K562 (cell line): ENCODE data around the gene ACTN1. TPM values are rescaled to one million over a fixed set of nuclear protein-coding genes. Genes with fewer than 3 reads are reported as not detected.

Source experiments
- ATAC-seq: fragments of 200-7000 bp; cut with Tn5 transposase; 3 replicates; pipeline ENCODE4 v1.9.1; 2020; ENCODE audit warnings: moderate library complexity
- BruUV-seq: library from RNA; stranded (reverse); fragments of 400-500 nt; replicated peaks from 2 replicates; lab custom pipeline; 2021; lab: Mats Ljungman, UMichigan
- CTCF ChIA-PET: fragments of 300-600 bp; formaldehyde crosslinking; extraction: SDS; loops from one replicate; lab custom pipeline; 2021; ENCODE audit warnings: low intra/inter-chr PET ratio; lab: Yijun Ruan, JAX
- POLR2A ChIA-PET: fragments of 300-600, 350-650 bp; sonication (Branson Sonifier 250); formaldehyde crosslinking; extraction: SDS; loops from one replicate; lab custom pipeline; 2021; ENCODE audit warnings: antibody characterized with exemption, inconsistent platforms; lab: Yijun Ruan, JAX
- DNase-seq, 4 experiments: peaks; one replicate each; pipeline versions ENCODE4 v3.0.0 to v3.0.0-alpha.2; 2011 to 2018; ENCODE audit warnings: low spot score in 3 of 4, mixed read lengths in 3 of 4; ENCODE audit errors: extremely low read depth in 1 of 4
- FAIRE-seq: peaks from 2 replicates; lab custom pipeline; 2011; peaks lifted over from hg19 to GRCh38; lab: Jason Lieb, UNC
- H2AFZ ChIP-seq: 2 replicates; pipeline ENCODE4 v1.6.0; 2011; ENCODE audit warnings: low read depth, low read length, control low read depth, inconsistent platforms
- H3K27ac ChIP-seq: fragments of 200-600 bp; 3 replicates; pipeline ENCODE4 v1.8.0; 2011; ENCODE audit warnings: low read depth, mild to moderate bottlenecking, control low read depth, inconsistent platforms, low read length, moderate library complexity, mixed read lengths; ENCODE audit errors: extremely low read depth
- H3K27me3 ChIP-seq, 2 experiments: fragments of 300-600 bp in 1 of 2; 2 replicates in 1 of 2; 3 replicates in 1 of 2; pipeline versions ENCODE4 v1.6.0 to v1.8.0; 2011; ENCODE audit warnings: inconsistent platforms in 2 of 2, low read length in 2 of 2, mild to moderate bottlenecking in 1 of 2, mixed read lengths in 1 of 2, moderate library complexity in 1 of 2; ENCODE audit not compliant: control insufficient read depth in 2 of 2, insufficient read depth in 2 of 2
- H3K36me3 ChIP-seq: fragments of 300-600 bp; 3 replicates; pipeline ENCODE4 v1.8.0; 2011; ENCODE audit warnings: mild to moderate bottlenecking, low read length, inconsistent platforms; ENCODE audit not compliant: control insufficient read depth, insufficient read depth
- H3K4me1 ChIP-seq, 2 experiments: fragments of 200-600 bp in 1 of 2; replicated peaks in 1 of 2; 2 replicates in 1 of 2; 3 replicates in 1 of 2; pipeline versions ENCODE4 v1.5.1 to v1.8.0; 2011; ENCODE audit warnings: inconsistent platforms in 2 of 2, low read length in 2 of 2, mild to moderate bottlenecking in 1 of 2, mixed read lengths in 1 of 2, moderate library complexity in 1 of 2; ENCODE audit not compliant: control insufficient read depth in 2 of 2, insufficient read depth in 2 of 2
- H3K4me2 ChIP-seq: 2 replicates; pipeline ENCODE4 v1.6.1; 2011; ENCODE audit warnings: low read length, control low read depth, inconsistent platforms, mixed read lengths; ENCODE audit not compliant: insufficient read depth
- H3K4me3 ChIP-seq: fragments of 200-600 bp; sonication (generic), shearing (Covaris generic); 2 replicates; pipeline ENCODE4 v1.5.1; 2016; ENCODE audit warnings: control low read depth, inconsistent platforms
- H3K79me2 ChIP-seq: fragments of 200-600 bp; 3 replicates; pipeline ENCODE4 v1.8.0; 2011; ENCODE audit warnings: low read length, inconsistent platforms; ENCODE audit not compliant: control insufficient read depth, insufficient read depth
- H3K9ac ChIP-seq, 2 experiments: 2 replicates each; pipeline versions ENCODE4 v1.6.0 to v1.6.1; 2011; ENCODE audit warnings: low read depth in 2 of 2, low read length in 2 of 2, control low read depth in 1 of 2, inconsistent platforms in 1 of 2, mild to moderate bottlenecking in 1 of 2, mixed read lengths in 1 of 2; ENCODE audit not compliant: insufficient read depth in 1 of 2
- H3K9me1 ChIP-seq: one replicate; pipeline ENCODE4 v1.6.0; 2011; ENCODE audit warnings: inconsistent platforms, mild to moderate bottlenecking, low read length, moderate library complexity; ENCODE audit not compliant: control insufficient read depth, insufficient read depth
- H3K9me3 ChIP-seq: replicated peaks from 2 replicates; pipeline ENCODE4 v1.5.1; 2011; ENCODE audit warnings: low read depth, low read length, inconsistent platforms; ENCODE audit not compliant: control insufficient read depth, insufficient read depth
- H4K20me1 ChIP-seq: replicated peaks from 2 replicates; pipeline ENCODE4 v1.6.1; 2011; ENCODE audit warnings: low read length, inconsistent platforms, mixed read lengths; ENCODE audit not compliant: control insufficient read depth, insufficient read depth
- ETV6 ChIP-seq, 3 experiments: fragments of 150-350 bp in 1 of 3; sonication (generic) in 1 of 3; formaldehyde crosslinking in 1 of 3; IDR thresholded peaks; 2 replicates each; pipeline versions ENCODE4 v1.6.1 to v1.8.0; 2014 to 2022; ENCODE audit warnings: borderline replicate concordance in 2 of 3, low read depth in 2 of 3, antibody characterized with exemption in 1 of 3, low read length in 1 of 3, mild to moderate bottlenecking in 1 of 3, missing genetic modification reagents in 1 of 3
- FOXK1 ChIP-seq: sonication (generic); formaldehyde crosslinking; IDR thresholded peaks from 2 replicates; pipeline ENCODE4 v1.8.0; 2022; ENCODE audit warnings: missing genetic modification reagents, mild to moderate bottlenecking, borderline replicate concordance
- KDM2B ChIP-seq: fragments of 250-450 bp; sonication (Bioruptor Pico); IDR thresholded peaks from 2 replicates; pipeline ENCODE4 v1.8.0; 2021; ENCODE audit warnings: mild to moderate bottlenecking, moderate library complexity
- MAFG ChIP-seq: fragments of 450-650 bp; conservative IDR thresholded peaks from 2 replicates; pipeline ENCODE4 v1.6.1; 2016; ENCODE audit warnings: missing genetic modification characterization, missing compliant biosample characterization
- MTA2 ChIP-seq: fragments of 450-650 bp; IDR thresholded peaks from 2 replicates; pipeline ENCODE4 v1.6.1; 2016; ENCODE audit warnings: low read depth
- RBFOX2 ChIP-seq: fragments of 200-400 bp; formaldehyde crosslinking; IDR thresholded peaks from 2 replicates; pipeline ENCODE4 v1.6.1; 2017; ENCODE audit warnings: low read depth, mild to moderate bottlenecking, low read length, moderate library complexity
- REST ChIP-seq, 2 experiments: fragments of 450-650 bp; formaldehyde crosslinking in 1 of 2; IDR thresholded peaks; 2 replicates each; pipeline versions ENCODE4 v1.4.0 to v1.6.1; 2014 to 2020; ENCODE audit warnings: mild to moderate bottlenecking in 2 of 2, borderline replicate concordance in 1 of 2, low read depth in 1 of 2
- RFX7 ChIP-seq: fragments of 250-450 bp; sonication (Bioruptor Pico); IDR thresholded peaks from 2 replicates; pipeline ENCODE4 v1.5.1; 2021; ENCODE audit warnings: mild to moderate bottlenecking
- SAP30 ChIP-seq: fragments of 200-600 bp; sonication (generic); IDR thresholded peaks from 2 replicates; pipeline ENCODE4 v1.6.1; 2012; ENCODE audit warnings: borderline replicate concordance, low read depth, mild to moderate bottlenecking, moderate library complexity, low read length, control low read depth, inconsistent platforms; ENCODE audit not compliant: insufficient read depth, poor library complexity, severe bottlenecking
- TAF9B ChIP-seq: fragments of 450-650 bp; IDR thresholded peaks from 2 replicates; pipeline ENCODE4 v1.6.1; 2018; ENCODE audit warnings: mild to moderate bottlenecking; ENCODE audit not compliant: partially characterized antibody
- U2AF2 ChIP-seq: fragments of 200-400 bp; formaldehyde crosslinking; optimal IDR thresholded peaks from 2 replicates; pipeline ENCODE3; 2017; ENCODE audit warnings: low read depth, mild to moderate bottlenecking, low read length
- ZBTB8A ChIP-seq: fragments of 450-650 bp; IDR thresholded peaks from 2 replicates; pipeline ENCODE4 v1.6.1; 2018; ENCODE audit warnings: mild to moderate bottlenecking, moderate library complexity; ENCODE audit not compliant: partially characterized antibody
- ZNF696 ChIP-seq: fragments of 250-450 bp; sonication (Bioruptor Pico); conservative IDR thresholded peaks from 2 replicates; pipeline ENCODE4 v1.4.0; 2020; ENCODE audit warnings: mild to moderate bottlenecking, moderate library complexity
- WGBS: fragments of 100-300 bp; shearing (Covaris generic); methylation state at CpG from one replicate; pipeline ENCODE4 v1.1.6; 2016; ENCODE audit warnings: low coverage, mixed read lengths; ENCODE audit not compliant: insufficient coverage; ENCODE audit errors: missing lambda C conversion rate; 5-methylcytosine and 5-hydroxymethylcytosine counted together
- in situ Hi-C: fragments of 300-500 bp; cut with MboI; formaldehyde crosslinking; loops from 4 replicates; pipeline ENCODE4 v1.15.0; 2018; ENCODE audit warnings: inconsistent platforms, mixed read lengths
- intact Hi-C: fragments of 100-400 bp; cut with micrococcal nuclease; formaldehyde crosslinking; loops from 2 replicates; pipeline ENCODE4 v1.14.2; 2022
- polyA plus RNA-seq, 8 experiments: library from polyadenylated mRNA; depleted of rRNA in 4 of 8; stranded (reverse) in 5 of 8; unstranded in 3 of 8; fragments of >200 nt; fragmentation: Nextera tagmentation in 2 of 8; fragmentation: Illumina TruSeq in 1 of 8; extraction: Ambion mirVana in 2 of 8; extraction: Trizol in 1 of 8; gene quantifications; 2 replicates each; pipeline versions ENCODE4 v1.2.1 to v1.2.3, GENCODE V29; 2011 to 2014; ENCODE audit warnings: inconsistent platforms in 1 of 8, missing spikeins in 1 of 8
- total RNA-seq, 7 experiments: library from RNA; depleted of rRNA in 6 of 7; stranded (reverse); fragments of >200 nt in 6 of 7; fragmentation: Illumina TruSeq in 2 of 7; extraction: Trizol in 2 of 7; gene quantifications; 2 replicates each; pipeline versions ENCODE4 v1.2.1 to v1.2.3, GENCODE V29; 2011 to 2021; ENCODE audit warnings: low replicate concordance in 1 of 7

The ACTN1 gene
- total and polyA plus RNA-seq, 9 of the 15 experiments (the other 6 are each of a cell fraction or from before 2014, with no cell fraction given): 2.2 to 67.7 (median 34.5) TPM

GRCh38 chr14:68874746-68875155, 104.4 kb downstream of the ACTN1 start:
- FAIRE-seq (no peak), DNase-seq (no peak), ATAC-seq (no peak)
- Histone ChIP-seq H3K4me3 (no peak overlapping the region), H3K4me2 (no peak overlapping the region), H3K27ac (no peak overlapping the region), H3K79me2 (no peaks in the 10 kb centered on the region), H2AFZ (no peak overlapping the region), H3K27me3 (no peaks in the 10 kb centered on the region), H3K9me3 (no peaks in the 10 kb centered on the region), H3K9ac (no peak overlapping the region), H3K36me3 (peaks cover 40% of the 10 kb centered on the region; the same call in 2 of the 3 replicates), H4K20me1 (no peaks in the 10 kb centered on the region), H3K4me1 (no peaks in the 10 kb centered on the region), H3K9me1 (no peaks in the 10 kb centered on the region)
- CTCF ChIA-PET: no interaction called here
- POLR2A ChIA-PET: interaction anchor here (0.5 kb wide), 1 partner anchor 16 kb away, joined by 3 read pairs; no protein-coding TSS in a partner anchor
- in situ Hi-C loops: loop anchor here (25.0 kb wide), 1 partner anchor 588 kb away; no protein-coding TSS in a partner anchor
- BruUV-seq: no TSS peak
- 100% methylated on average over 16 of the region's 37 CpGs for WGBS
- intact Hi-C loops: no loop called here
- TF ChIP-seq MAFG (tag): no peak
- TF ChIP-seq RFX7 (CRISPR knock-in tag): no peak
- no peak for TF ChIP-seq SAP30
- no peak for TF ChIP-seq U2AF2
- TF ChIP-seq MTA2: no peak
- TF ChIP-seq KDM2B (CRISPR knock-in tag): no peak
- no peak for TF ChIP-seq FOXK1 (CRISPR knock-in tag)
- no peak for TF ChIP-seq RBFOX2
- no peak for TF ChIP-seq ETV6 (IDR thresholded peaks at IDR 0.05; ENCODE audit: borderline replicate concordance in 1 of 2, low read depth in 2 of 2, low read length in 1 of 2)
- TF ChIP-seq ETV6 (CRISPR knock-in tag; IDR thresholded peaks at IDR 0.05; ENCODE audit: borderline replicate concordance): no peak
- TF ChIP-seq TAF9B: no peak
- TF ChIP-seq ZNF696 (CRISPR knock-in tag): no peak
- TF ChIP-seq REST (IDR thresholded peaks at IDR 0.05; ENCODE audit: borderline replicate concordance): no peak
- no peak for TF ChIP-seq REST (CRISPR knock-in tag; IDR thresholded peaks at IDR 0.05; ENCODE audit: low read depth)
- TF ChIP-seq ZBTB8A: no peak
